Panc1 (cell line): ENCODE results near the gene EXT2.

Source experiments
- CTCF ChIP-seq: fragments of 450-650 bp; IDR thresholded peaks from 2 replicates; pipeline ENCODE4 v1.5.1; 2017; ENCODE audit warnings: mild to moderate bottlenecking
- POLR2AphosphoS5 ChIP-seq: IDR thresholded peaks from 2 replicates; pipeline ENCODE4 v1.6.1; 2012; ENCODE audit warnings: mild to moderate bottlenecking, low read depth, low read length, moderate library complexity

DNA sequence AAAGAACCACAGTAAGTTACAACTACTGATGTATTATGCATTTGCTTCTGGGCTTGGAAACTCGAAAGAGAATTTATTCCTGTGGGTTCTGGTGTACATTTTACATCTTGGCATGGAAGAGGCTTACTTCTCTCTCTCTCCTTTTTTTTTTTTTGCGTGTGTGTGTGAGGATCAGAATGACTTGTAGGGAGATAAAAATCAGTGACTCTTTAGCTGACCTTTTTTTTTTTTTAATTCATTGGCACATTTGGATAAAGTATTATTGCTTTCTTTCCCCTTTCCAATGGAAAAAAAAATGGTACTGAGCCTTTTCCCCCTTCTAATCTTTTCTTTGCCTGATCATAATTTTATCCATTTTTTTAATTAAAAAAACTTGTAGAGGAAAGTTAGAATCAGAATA lies 43.5 kb downstream of the EXT2 start:
- TF ChIP-seq POLR2AphosphoS5, result no peak
- TF ChIP-seq CTCF, result no peak
